H9 (cell line): ENCODE measurements around the gene GPR161. TPM values are rescaled to one million over a fixed set of nuclear protein-coding genes. Genes with fewer than 3 reads are reported as not detected.

Experiments
- DNase-seq: peaks from one replicate; pipeline ENCODE4 v3.0.0-alpha.2; 2017
- H2AFZ ChIP-seq: one replicate; pipeline ENCODE4 v1.6.1; 2013; ENCODE audit warnings: mild to moderate bottlenecking, low read length, control low read depth, moderate library complexity
- H2AK5ac ChIP-seq: 2 replicates; pipeline ENCODE4 v1.6.1; 2013; ENCODE audit warnings: low read length, control low read depth, mixed read lengths; ENCODE audit not compliant: insufficient read length
- H2BK120ac ChIP-seq: one replicate; pipeline ENCODE4 v1.6.1; 2013; ENCODE audit warnings: low read depth, mild to moderate bottlenecking, low read length, control low read depth, inconsistent platforms; ENCODE audit not compliant: poor library complexity, severe bottlenecking
- H2BK12ac ChIP-seq: 2 replicates; pipeline ENCODE4 v1.6.1; 2013; ENCODE audit warnings: low read length, control low read depth, mixed read lengths, low read depth; ENCODE audit not compliant: insufficient read length
- H2BK15ac ChIP-seq: 2 replicates; pipeline ENCODE4 v1.6.1; 2013; ENCODE audit warnings: low read depth, low read length, control low read depth
- H2BK20ac ChIP-seq: one replicate; pipeline ENCODE4 v1.6.1; 2013; ENCODE audit warnings: low read depth, mild to moderate bottlenecking, low read length, control low read depth, inconsistent platforms; ENCODE audit not compliant: poor library complexity, severe bottlenecking
- H2BK5ac ChIP-seq: 2 replicates; pipeline ENCODE4 v1.6.1; 2013; ENCODE audit warnings: low read length, control low read depth, mixed read lengths; ENCODE audit not compliant: insufficient read length
- H3K14ac ChIP-seq: 2 replicates; pipeline ENCODE4 v1.6.1; 2013; ENCODE audit warnings: low read length, control low read depth; ENCODE audit not compliant: insufficient read depth
- H3K18ac ChIP-seq: 2 replicates; pipeline ENCODE4 v1.6.1; 2013; ENCODE audit warnings: low read depth, mild to moderate bottlenecking, mixed read lengths, low read length, control low read depth; ENCODE audit not compliant: insufficient read length
- H3K23ac ChIP-seq: 2 replicates; pipeline ENCODE4 v1.6.1; 2013; ENCODE audit warnings: low read length, control low read depth, mixed read lengths, low read depth; ENCODE audit not compliant: insufficient read length
- H3K23me2 ChIP-seq: 2 replicates; pipeline ENCODE4 v1.6.1; 2013; ENCODE audit warnings: low read depth, mild to moderate bottlenecking, mixed read lengths, low read length, control low read depth; ENCODE audit not compliant: insufficient read length, poor library complexity, severe bottlenecking
- H3K27ac ChIP-seq: 2 replicates; pipeline ENCODE4 v1.5.1; 2013; ENCODE audit warnings: low read length, control low read depth, mixed read lengths, low read depth; ENCODE audit not compliant: insufficient read length
- H3K27me3 ChIP-seq: 2 replicates; pipeline ENCODE4 v1.6.1; 2013; ENCODE audit warnings: low read length, control low read depth, inconsistent platforms; ENCODE audit not compliant: insufficient read depth
- H3K4ac ChIP-seq: 2 replicates; pipeline ENCODE4 v1.6.1; 2013; ENCODE audit warnings: low read depth, mild to moderate bottlenecking, control low read depth, inconsistent platforms, low read length, moderate library complexity
- H3K4me1 ChIP-seq: 2 replicates; pipeline ENCODE4 v1.6.1; 2013; ENCODE audit warnings: low read length, control low read depth, inconsistent platforms; ENCODE audit not compliant: insufficient read depth
- H3K4me2 ChIP-seq: 2 replicates; pipeline ENCODE4 v1.6.1; 2013; ENCODE audit warnings: low read length, control low read depth, mixed read lengths; ENCODE audit not compliant: insufficient read length, insufficient read depth
- H3K56ac ChIP-seq: 2 replicates; pipeline ENCODE4 v1.6.1; 2013; ENCODE audit warnings: low read depth, mild to moderate bottlenecking, mixed read lengths, low read length, control low read depth; ENCODE audit not compliant: insufficient read length
- H3K79me1 ChIP-seq: 2 replicates; pipeline ENCODE4 v1.6.1; 2013; ENCODE audit warnings: low read depth, mild to moderate bottlenecking, moderate library complexity, low read length, control low read depth, inconsistent platforms; ENCODE audit not compliant: insufficient read depth, poor library complexity, severe bottlenecking
- H3K79me2 ChIP-seq: 2 replicates; pipeline ENCODE4 v1.6.1; 2013; ENCODE audit warnings: low read length, control low read depth, inconsistent platforms; ENCODE audit not compliant: insufficient read depth
- H3K9ac ChIP-seq: 2 replicates; pipeline ENCODE4 v1.6.1; 2013; ENCODE audit warnings: low read length, control low read depth, mixed read lengths; ENCODE audit not compliant: insufficient read length; ENCODE audit errors: extremely low read depth
- H3K9me3 ChIP-seq: one replicate; pipeline ENCODE4 v1.6.1; 2013; ENCODE audit warnings: low read depth, low read length, inconsistent platforms; ENCODE audit not compliant: control insufficient read depth
- H3T11ph ChIP-seq: one replicate; pipeline ENCODE4 v1.6.1; 2013; ENCODE audit warnings: mild to moderate bottlenecking, low read length, control low read depth, inconsistent platforms
- H4K20me1 ChIP-seq: one replicate; pipeline ENCODE4 v1.6.1; 2013; ENCODE audit not compliant: control insufficient read depth, insufficient read length, insufficient read depth
- H4K5ac ChIP-seq: 2 replicates; pipeline ENCODE4 v1.6.1; 2013; ENCODE audit warnings: low read depth, mild to moderate bottlenecking, mixed read lengths, low read length, control low read depth; ENCODE audit not compliant: insufficient read length
- H4K8ac ChIP-seq: replicated peaks from 2 replicates; pipeline ENCODE4 v1.6.1; 2013; ENCODE audit warnings: low read length, control low read depth, mixed read lengths, low read depth; ENCODE audit not compliant: insufficient read length
- H4K91ac ChIP-seq: 2 replicates; pipeline ENCODE4 v1.6.1; 2013; ENCODE audit warnings: low read depth, mild to moderate bottlenecking, moderate library complexity, mixed read lengths, low read length, control low read depth; ENCODE audit not compliant: insufficient read length
- H3K27ac Mint-ChIP-seq, 3 experiments: 2 replicates in 2 of 3; 3 replicates in 1 of 3; pipeline ENCODE4 v1.8.0; 2020 to 2021; ENCODE audit warnings: mixed read lengths in 3 of 3, mild to moderate bottlenecking in 1 of 3, moderate library complexity in 1 of 3
- H3K27me3 Mint-ChIP-seq: 2 replicates; pipeline ENCODE4 v1.8.0; 2021; ENCODE audit warnings: low read depth, mild to moderate bottlenecking, moderate library complexity, mixed read lengths
- H3K36me3 Mint-ChIP-seq, 3 experiments: 2 replicates in 2 of 3; 3 replicates in 1 of 3; pipeline ENCODE4 v1.8.0; 2020 to 2021; ENCODE audit warnings: low read depth in 3 of 3, mixed read lengths in 3 of 3; ENCODE audit not compliant: insufficient read depth in 1 of 3
- H3K4me1 Mint-ChIP-seq, 2 experiments: 2 replicates each; pipeline ENCODE4 v1.8.0; 2020; ENCODE audit warnings: mixed read lengths in 2 of 2
- H3K4me3 Mint-ChIP-seq, 2 experiments: 2 replicates in 1 of 2; 3 replicates in 1 of 2; pipeline ENCODE4 v1.8.0; 2020 to 2021; ENCODE audit warnings: mild to moderate bottlenecking in 2 of 2, mixed read lengths in 2 of 2, moderate library complexity in 1 of 2
- H3K9me3 Mint-ChIP-seq, 2 experiments: 2 replicates in 1 of 2; 3 replicates in 1 of 2; pipeline ENCODE4 v1.8.0; 2020; ENCODE audit warnings: mild to moderate bottlenecking in 2 of 2, mixed read lengths in 2 of 2, moderate library complexity in 1 of 2
- CTCF ChIP-seq: fragments of 200-600 bp; sonication (generic); conservative IDR thresholded peaks from 3 replicates; pipeline ENCODE4 v1.8.0; 2021; ENCODE audit warnings: antibody characterized with exemption, mild to moderate bottlenecking
- total RNA-seq: library from RNA; stranded (reverse); gene quantifications from 2 replicates; pipeline ENCODE4 v1.2.1, GENCODE V29; 2021

The GPR161 gene
- total RNA-seq, 1 experiment from 2014 or later = 10.6 TPM

GRCh38 chr1:168157638-168158037, 20.9 kb upstream of the GPR161 start:
- Histone ChIP-seq H3K4me1 (no peaks in the 10 kb centered on the region), H3K27ac (no peak overlapping the region), H2BK20ac (no peak overlapping the region), H3K79me2 (no peaks in the 10 kb centered on the region), H3K4me2 (no peak overlapping the region), H3K23me2 (no peaks in the 10 kb centered on the region), H3K9ac (no peak overlapping the region), H4K91ac (no peak overlapping the region), H4K20me1 (no peaks in the 10 kb centered on the region), H3K4ac (no peak overlapping the region), H3K9me3 (no peaks in the 10 kb centered on the region), H2AFZ (no peak overlapping the region), H3K79me1 (no peaks in the 10 kb centered on the region), H4K8ac (no peak overlapping the region), H4K5ac (no peak overlapping the region), H3K23ac (no peak overlapping the region), H2BK5ac (no peak overlapping the region), H3K14ac (no peak overlapping the region), H3K18ac (no peak overlapping the region), H3T11ph (no peak overlapping the region), H2AK5ac (no peak overlapping the region), H3K27me3 (no peaks in the 10 kb centered on the region), H2BK15ac (no peak overlapping the region), H2BK12ac (no peak overlapping the region), H3K56ac (no peak overlapping the region), H2BK120ac (no peak overlapping the region)
- no peak for DNase-seq
- Mint-ChIP-seq H3K4me1 (0 out of 4 replicates have a peak, but pooled peaks cover 0 to 2% of the 10 kb centered on the region in 2 experiments), H3K27me3 (no peaks in the 10 kb centered on the region; the same call in 1 of the 2 replicates), H3K9me3 (peaks cover 19 to 23% of the 10 kb centered on the region in 2 experiments), H3K36me3 (peaks cover 0 to 5% (median 3%) of the 10 kb centered on the region in 3 experiments; a peak in 2 of 7 replicates), H3K27ac (no peak overlapping the region), H3K4me3 (no peak overlapping the region; a peak in 1 of 5 replicates)
- TF ChIP-seq CTCF = no peak
